HEK293 (cell line): ENCODE measurements around the gene TAF5L.

ENCODE experiments used
- CTCF ChIA-PET: fragments of 350-600 bp; formaldehyde crosslinking; extraction: SDS; loops from one replicate; lab custom pipeline; 2021; ENCODE audit warnings: antibody characterized with exemption; lab: Yijun Ruan, JAX
- POLR2A ChIA-PET: fragments of 300-600 bp; formaldehyde crosslinking; extraction: SDS; loops from one replicate; lab custom pipeline; 2020; ENCODE audit warnings: antibody characterized with exemption, inconsistent platforms; lab: Yijun Ruan, JAX
- H3K27ac ChIP-seq: fragments of 200-500 bp; sonication (Bioruptor generic); 2 replicates; pipeline ENCODE4 v1.5.1; 2014; ENCODE audit warnings: low read depth, low read length, control low read depth, inconsistent platforms; ENCODE audit errors: extremely low read depth
- H3K36me3 ChIP-seq, 2 experiments: fragments of 200-500 bp in 1 of 2; sonication (Bioruptor generic) in 1 of 2; 1 replicate in 1 of 2; 2 replicates in 1 of 2; pipeline ENCODE4 v1.5.1; 2014 to 2017; ENCODE audit warnings: inconsistent platforms in 2 of 2, low read length in 2 of 2; ENCODE audit not compliant: control insufficient read depth in 2 of 2, insufficient read depth in 1 of 2
- H3K4me1 ChIP-seq: fragments of 200-500 bp; sonication (Bioruptor generic); 2 replicates; pipeline ENCODE4 v1.5.1; 2014; ENCODE audit warnings: mild to moderate bottlenecking, low read length, inconsistent platforms; ENCODE audit not compliant: control insufficient read depth, insufficient read depth
- H3K4me3 ChIP-seq: 2 replicates; pipeline ENCODE4 v1.5.1; 2011; ENCODE audit warnings: low read depth, mild to moderate bottlenecking, control low read depth, low read length, moderate library complexity
- H3K9me3 ChIP-seq: fragments of 200-500 bp; sonication (Bioruptor generic); 2 replicates; pipeline ENCODE4 v1.5.1; 2014; ENCODE audit warnings: low read depth, low read length, inconsistent platforms; ENCODE audit not compliant: control insufficient read depth, insufficient read depth
- GLIS1 ChIP-seq: fragments of 450-650 bp; formaldehyde crosslinking; IDR thresholded peaks from 2 replicates; pipeline ENCODE4 v1.5.1; 2016; ENCODE audit warnings: missing biosample characterization, missing genetic modification characterization
- HIC1 ChIP-seq: fragments of 450-650 bp; formaldehyde crosslinking; IDR thresholded peaks from 2 replicates; pipeline ENCODE4 v1.5.1; 2016; ENCODE audit warnings: missing biosample characterization, missing genetic modification characterization
- PRDM10 ChIP-seq: fragments of 450-650 bp; formaldehyde crosslinking; IDR thresholded peaks from 2 replicates; pipeline ENCODE4 v1.5.1; 2016; ENCODE audit warnings: missing biosample characterization, missing genetic modification characterization
- ZBTB7A ChIP-seq: fragments of 450-650 bp; formaldehyde crosslinking; IDR thresholded peaks from 2 replicates; pipeline ENCODE4 v1.5.1; 2016; ENCODE audit warnings: low read depth, missing biosample characterization, missing genetic modification characterization
- ZFP69B ChIP-seq: fragments of 450-650 bp; formaldehyde crosslinking; IDR thresholded peaks from 2 replicates; pipeline ENCODE4 v1.5.1; 2016; ENCODE audit warnings: missing biosample characterization, missing genetic modification characterization
- ZNF266 ChIP-seq: fragments of 450-650 bp; formaldehyde crosslinking; IDR thresholded peaks from 2 replicates; pipeline ENCODE4 v1.5.1; 2016; ENCODE audit warnings: missing biosample characterization, missing genetic modification characterization, low read depth
- ZNF366 ChIP-seq: fragments of 450-650 bp; formaldehyde crosslinking; conservative IDR thresholded peaks from 2 replicates; pipeline ENCODE4 v1.5.1; 2016; ENCODE audit warnings: missing biosample characterization, missing genetic modification characterization
- ZNF449 ChIP-seq: fragments of 450-650 bp; formaldehyde crosslinking; IDR thresholded peaks from 2 replicates; pipeline ENCODE4 v1.5.1; 2017; ENCODE audit warnings: missing biosample characterization, mild to moderate bottlenecking, missing genetic modification characterization, moderate library complexity
- ZNF624 ChIP-seq: fragments of 450-650 bp; formaldehyde crosslinking; IDR thresholded peaks from 2 replicates; pipeline ENCODE4 v1.5.1; 2017; ENCODE audit warnings: missing biosample characterization, missing genetic modification characterization
- ZNF692 ChIP-seq: fragments of 450-650 bp; formaldehyde crosslinking; IDR thresholded peaks from 2 replicates; pipeline ENCODE4 v1.5.1; 2016; ENCODE audit warnings: missing biosample characterization, missing genetic modification characterization
- ZNF768 ChIP-seq: fragments of 450-650 bp; formaldehyde crosslinking; IDR thresholded peaks from 2 replicates; pipeline ENCODE4 v1.5.1; 2018; ENCODE audit warnings: missing biosample characterization, mild to moderate bottlenecking, missing genetic modification characterization

Gene TAF5L

GRCh38 chr1:229623838-229624237, 2.1 kb downstream of the TAF5L start:
- Histone ChIP-seq H3K4me3 (no peak overlapping the region), H3K4me1 (peaks cover 6% of the 10 kb centered on the region; the same call in 1 of the 2 replicates), H3K36me3 (peaks cover 1 to 3% of the 10 kb centered on the region in 2 experiments), H3K27ac (no peak overlapping the region), H3K9me3 (no peaks in the 10 kb centered on the region)
- no peak for TF ChIP-seq ZNF624 (tag by site-specific recombination)
- TF ChIP-seq ZNF768, result 0 out of 2 replicates have a peak, but pooled peaks have one; percentile 7
- POLR2A ChIA-PET, result interaction anchor here (0.5 to 8.3 kb wide), 5 partner anchors 63 to 116 kb away, joined by 3 to 102 read pairs (median 3); partner anchors contain the start of gene ABCB10
- CTCF ChIA-PET, result interaction anchor here (0.7 to 4.9 kb wide), 9 partner anchors 17 to 1368 kb away, joined by 3 to 26 read pairs (median 4); partner anchors contain the start of gene ABCB10

GRCh38 chr1:229623225-229623624, 2.7 kb downstream of the TAF5L start:
- Histone ChIP-seq H3K36me3 (no peaks in the 10 kb centered on the region; a peak in 1 of 3 replicates), H3K9me3 (no peaks in the 10 kb centered on the region), H3K4me3 (no peak overlapping the region), H3K27ac (no peak overlapping the region), H3K4me1 (peaks cover 6% of the 10 kb centered on the region; the same call in 1 of the 2 replicates)
- TF ChIP-seq ZFP69B (tag by site-specific recombination) (peak; percentile 89), PRDM10 (no peak), ZNF366 (no peak), ZNF266 (tag by site-specific recombination) (no peak), ZBTB7A (tag by site-specific recombination) (no peak), GLIS1 (no peak), ZNF449 (tag by site-specific recombination) (no peak), HIC1 (tag by site-specific recombination) (no peak), ZNF692 (tag by site-specific recombination) (peak; percentile 90)
- POLR2A ChIA-PET, result interaction anchor here (0.9 to 8.3 kb wide), 4 partner anchors 59 to 116 kb away, joined by 3 to 102 read pairs (median 3); partner anchors contain the start of gene ABCB10
- CTCF ChIA-PET, result interaction anchor here (0.9 to 4.9 kb wide), 3 partner anchors 16 to 65 kb away, joined by 4 to 26 read pairs (median 4); partner anchors contain the start of gene ABCB10
